D341Med (cell line): ENCODE data around the gene KIF2C.
"Not testable (repeated sequence)": the region's sequence is repeated elsewhere in the genome, so short reads cannot be mapped to it uniquely, and the experiment has no call there.

Experiments used
- DNase-seq: peaks from one replicate; pipeline ENCODE4 v3.0.0; 2012; ENCODE audit warnings: low spot score

KIF2C gene

DNA sequence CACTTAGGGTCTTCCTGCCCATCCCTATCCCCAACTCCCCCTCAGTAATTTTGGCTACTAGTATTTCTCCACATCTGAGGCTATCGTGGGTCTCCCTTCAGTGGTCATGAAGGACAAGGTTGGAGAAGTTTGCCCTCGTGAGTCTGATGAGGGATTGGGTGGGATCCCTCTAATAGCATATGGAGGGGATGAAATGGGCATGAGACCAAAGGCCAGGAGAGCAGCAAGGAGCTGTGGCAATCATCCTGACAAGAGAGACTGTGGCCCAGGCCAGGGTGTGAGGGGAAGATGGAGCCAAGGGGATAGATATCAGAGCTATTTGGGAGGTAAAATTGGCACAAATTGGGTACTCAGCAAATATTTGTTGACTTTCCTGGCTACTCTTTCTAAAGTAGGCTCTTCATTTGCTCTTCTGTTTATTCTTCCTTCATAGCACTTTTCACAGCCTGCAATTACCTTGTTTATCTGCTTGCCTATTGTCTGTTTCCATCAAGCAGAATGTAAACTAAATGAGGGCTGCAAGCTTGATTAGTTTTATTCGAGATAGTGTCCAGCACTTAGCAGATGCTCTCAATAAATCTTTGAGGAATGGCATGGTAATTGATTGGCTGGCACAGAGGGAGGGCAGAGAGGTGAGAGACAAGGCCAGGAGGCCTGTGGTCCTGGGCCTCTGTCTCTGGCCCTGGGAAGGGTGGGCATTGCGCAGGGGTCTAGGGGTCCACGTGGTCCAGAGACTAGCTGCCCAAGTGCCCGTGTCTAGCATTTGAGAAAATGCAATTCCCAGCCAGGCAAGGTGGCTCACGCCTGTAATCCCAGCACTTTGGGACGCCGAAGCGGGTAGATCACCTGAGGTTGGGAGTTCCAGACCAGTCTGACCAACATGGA lies 59.1 kb downstream of the KIF2C start:
- no peak for DNase-seq

DNA sequence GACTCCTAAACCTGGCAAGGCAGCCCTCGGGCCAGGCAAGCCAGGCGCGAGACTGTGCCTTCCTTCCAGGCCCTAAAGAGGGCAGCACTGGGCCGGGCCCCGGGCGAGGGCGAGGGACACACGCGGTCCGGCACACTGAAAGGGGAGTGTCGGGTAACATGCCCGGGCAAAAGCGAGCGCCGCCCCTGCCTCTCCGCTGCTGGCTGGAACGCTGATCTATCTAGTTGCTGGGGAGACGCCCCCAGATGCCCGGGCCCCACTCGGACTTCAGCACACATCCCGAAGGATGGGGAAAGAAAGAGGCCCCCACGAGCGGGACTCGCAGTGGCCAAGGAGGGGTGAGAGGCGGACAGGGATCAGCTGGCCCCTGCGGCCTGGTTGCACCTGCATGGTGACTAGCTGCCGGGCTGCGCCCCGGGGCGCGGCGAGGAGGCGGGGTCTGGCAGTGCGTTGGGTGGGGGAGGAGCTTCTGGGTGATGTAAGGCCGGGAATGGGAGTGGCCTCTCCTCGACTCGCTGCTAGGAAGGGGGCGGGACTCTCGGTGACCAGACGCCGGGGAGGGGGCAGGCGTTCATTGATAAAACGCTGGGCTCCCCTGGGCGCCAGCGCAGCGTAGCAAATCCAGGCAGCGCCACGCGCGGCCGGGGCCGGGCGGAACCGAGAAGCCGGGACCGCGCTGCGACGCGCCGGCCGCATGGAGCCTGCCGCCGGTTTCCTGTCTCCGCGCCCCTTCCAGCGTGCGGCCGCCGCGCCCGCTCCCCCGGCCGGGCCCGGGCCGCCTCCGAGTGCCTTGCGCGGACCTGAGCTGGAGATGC lies 60.3 kb downstream of the KIF2C start, which contains the start of gene PLK3:
Gene PLK3 (plus strand): TSS at position 608 of the 815 bp plus-strand sequence. CDS start 87 bp downstream, at position 695.
- peak; percentile 94 for DNase-seq

DNA sequence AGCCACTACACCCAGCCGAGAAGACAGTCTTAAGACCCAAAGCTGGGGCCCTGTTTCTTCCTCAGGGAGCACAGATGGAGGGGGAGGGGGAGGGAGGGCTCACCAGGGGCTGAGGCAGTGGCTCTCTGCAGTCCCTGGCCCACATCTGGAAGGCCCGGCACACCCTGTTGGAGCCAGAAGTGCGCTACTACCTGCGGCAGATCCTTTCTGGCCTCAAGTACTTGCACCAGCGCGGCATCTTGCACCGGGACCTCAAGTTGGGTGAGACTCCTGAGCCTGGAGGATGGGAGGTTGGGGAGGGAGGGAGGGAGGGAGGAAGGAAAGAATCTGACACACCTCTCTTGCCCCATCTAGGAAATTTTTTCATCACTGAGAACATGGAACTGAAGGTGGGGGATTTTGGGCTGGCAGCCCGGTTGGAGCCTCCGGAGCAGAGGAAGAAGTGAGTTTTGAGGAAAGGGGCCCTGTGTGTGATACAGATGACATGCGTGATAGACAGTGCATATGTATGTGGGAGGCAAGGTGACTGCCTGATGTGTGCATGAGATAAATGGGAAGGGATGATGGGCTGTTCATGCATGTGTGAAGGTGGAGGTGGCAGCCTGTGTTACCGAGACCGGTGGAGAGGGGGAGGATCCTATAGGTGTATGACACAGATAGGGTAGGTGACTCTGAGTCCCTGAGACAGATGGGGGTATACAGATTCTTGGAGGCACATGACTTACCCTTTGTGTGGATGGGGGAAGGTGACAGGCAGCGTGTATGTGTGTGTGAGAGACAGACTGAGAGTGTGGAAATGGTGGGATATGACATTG lies 62.1 kb downstream of the KIF2C start:
- DNase-seq: no peak

DNA sequence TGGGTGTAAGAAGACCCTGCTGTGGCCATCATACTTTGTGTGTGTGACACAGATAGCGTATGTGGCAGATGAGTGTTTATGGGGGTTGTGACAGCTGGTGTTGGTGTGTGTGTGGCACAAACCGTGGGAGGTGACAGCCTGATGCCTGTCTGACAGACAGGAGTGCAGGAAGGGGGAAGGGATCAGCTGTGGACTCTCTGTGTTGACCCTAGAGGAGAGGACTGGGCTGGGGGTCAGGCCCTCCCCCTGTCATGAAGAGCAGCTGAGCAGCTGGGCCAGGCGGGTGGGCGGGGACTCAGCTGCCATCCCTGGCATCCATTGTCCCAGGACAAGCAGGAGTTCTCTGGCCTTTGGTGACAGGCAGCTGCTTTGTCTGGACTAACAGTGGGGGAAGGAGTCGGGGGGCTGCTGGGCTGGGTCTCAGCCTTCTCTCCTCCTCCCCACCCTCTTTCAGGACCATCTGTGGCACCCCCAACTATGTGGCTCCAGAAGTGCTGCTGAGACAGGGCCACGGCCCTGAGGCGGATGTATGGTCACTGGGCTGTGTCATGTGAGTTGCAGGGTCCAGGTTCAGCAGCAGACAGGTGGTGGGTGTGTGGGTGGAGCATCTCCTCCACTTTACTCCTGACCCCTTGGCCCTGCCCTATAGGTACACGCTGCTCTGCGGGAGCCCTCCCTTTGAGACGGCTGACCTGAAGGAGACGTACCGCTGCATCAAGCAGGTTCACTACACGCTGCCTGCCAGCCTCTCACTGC lies 62.8 kb downstream of the KIF2C start:
- no peak for DNase-seq

DNA sequence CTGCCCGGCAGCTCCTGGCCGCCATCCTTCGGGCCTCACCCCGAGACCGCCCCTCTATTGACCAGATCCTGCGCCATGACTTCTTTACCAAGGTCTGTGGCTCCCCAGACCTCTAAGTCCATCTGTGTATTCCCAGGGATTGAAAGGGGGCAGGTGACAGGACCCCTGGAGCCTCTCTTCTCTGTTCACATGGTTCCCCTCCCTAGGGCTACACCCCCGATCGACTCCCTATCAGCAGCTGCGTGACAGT lies 63.4 kb downstream of the KIF2C start:
- no peak for DNase-seq

DNA sequence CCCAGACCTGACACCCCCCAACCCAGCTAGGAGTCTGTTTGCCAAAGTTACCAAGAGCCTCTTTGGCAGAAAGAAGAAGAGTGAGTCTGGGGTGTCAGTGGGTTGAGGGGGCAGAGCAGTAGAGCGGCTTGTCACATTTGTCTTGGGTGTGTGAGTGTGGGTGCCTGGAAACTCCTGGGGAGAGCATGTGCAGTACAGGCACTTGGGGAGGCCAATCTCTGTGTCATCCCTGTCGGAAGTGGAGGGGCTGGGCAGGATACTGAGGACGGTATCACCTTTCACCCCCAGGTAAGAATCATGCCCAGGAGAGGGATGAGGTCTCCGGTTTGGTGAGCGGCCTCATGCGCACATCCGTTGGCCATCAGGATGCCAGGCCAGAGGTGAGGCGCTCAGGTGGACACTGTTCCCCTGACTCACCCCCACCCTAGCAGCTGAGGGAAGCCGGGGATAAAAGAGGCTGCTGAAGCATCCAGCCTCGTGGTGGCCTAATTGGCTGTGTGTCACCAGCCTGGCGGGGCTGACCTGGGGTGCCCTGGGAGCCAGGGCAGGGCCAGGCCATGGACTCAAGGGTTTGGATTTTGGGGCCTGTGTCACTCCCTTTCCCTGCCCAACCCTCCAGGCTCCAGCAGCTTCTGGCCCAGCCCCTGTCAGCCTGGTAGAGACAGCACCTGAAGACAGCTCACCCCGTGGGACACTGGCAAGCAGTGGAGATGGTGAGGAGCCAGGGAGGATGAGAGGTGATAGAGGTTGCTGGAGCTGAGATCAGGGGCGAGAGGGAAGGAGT lies 63.9 kb downstream of the KIF2C start:
- DNase-seq: no peak

DNA sequence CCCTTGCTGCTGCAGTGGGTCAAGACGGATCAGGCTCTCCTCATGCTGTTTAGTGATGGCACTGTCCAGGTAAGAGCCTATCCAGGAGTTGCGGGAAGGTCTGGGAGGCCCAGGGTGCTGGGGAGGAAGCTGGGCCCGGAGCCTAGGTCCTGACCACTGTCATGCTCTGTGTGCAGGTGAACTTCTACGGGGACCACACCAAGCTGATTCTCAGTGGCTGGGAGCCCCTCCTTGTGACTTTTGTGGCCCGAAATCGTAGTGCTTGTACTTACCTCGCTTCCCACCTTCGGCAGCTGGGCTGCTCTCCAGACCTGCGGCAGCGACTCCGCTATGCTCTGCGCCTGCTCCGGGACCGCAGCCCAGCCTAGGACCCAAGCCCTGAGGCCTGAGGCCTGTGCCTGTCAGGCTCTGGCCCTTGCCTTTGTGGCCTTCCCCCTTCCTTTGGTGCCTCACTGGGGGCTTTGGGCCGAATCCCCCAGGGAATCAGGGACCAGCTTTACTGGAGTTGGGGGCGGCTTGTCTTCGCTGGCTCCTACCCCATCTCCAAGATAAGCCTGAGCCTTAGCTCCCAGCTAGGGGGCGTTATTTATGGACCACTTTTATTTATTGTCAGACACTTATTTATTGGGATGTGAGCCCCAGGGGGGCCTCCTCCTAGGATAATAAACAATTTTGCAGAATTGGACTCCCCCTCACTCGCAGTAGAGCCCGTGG lies 65.8 kb downstream of the KIF2C start:
- DNase-seq: no peak

DNA sequence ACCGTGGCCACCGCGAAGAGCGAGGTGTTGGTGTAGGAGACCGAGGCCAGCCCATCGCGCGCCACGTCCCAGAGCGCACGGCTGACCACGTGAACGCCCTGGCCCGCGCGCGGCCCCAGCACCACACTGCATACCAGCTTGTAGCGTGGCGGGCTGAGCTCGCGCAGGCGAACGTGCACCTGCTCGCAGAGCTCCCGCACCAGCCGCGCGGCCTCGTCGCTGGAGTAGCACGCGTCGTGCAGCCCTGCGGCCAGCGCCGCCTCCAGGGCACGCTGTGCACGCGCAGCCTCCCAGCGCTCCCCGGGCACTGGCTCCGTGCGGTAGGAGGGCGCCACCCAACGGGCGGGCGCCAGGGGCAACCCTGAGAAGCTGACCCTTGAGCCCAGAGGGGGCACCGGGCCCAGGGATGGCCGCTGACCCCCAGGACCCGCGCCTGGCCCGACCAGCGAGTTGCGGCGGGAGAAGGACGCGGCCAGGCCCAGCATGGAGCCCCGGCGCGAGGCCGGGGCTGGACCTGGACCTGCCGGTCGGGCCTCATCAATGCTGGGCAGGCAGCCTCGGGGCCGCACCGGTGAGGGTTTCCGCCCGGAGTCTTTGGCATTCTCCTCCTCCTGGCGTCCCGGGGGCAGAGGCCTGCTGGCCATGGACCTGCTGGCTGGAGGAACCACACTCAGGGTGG lies 66.5 kb downstream of the KIF2C start:
- DNase-seq: no peak

DNA sequence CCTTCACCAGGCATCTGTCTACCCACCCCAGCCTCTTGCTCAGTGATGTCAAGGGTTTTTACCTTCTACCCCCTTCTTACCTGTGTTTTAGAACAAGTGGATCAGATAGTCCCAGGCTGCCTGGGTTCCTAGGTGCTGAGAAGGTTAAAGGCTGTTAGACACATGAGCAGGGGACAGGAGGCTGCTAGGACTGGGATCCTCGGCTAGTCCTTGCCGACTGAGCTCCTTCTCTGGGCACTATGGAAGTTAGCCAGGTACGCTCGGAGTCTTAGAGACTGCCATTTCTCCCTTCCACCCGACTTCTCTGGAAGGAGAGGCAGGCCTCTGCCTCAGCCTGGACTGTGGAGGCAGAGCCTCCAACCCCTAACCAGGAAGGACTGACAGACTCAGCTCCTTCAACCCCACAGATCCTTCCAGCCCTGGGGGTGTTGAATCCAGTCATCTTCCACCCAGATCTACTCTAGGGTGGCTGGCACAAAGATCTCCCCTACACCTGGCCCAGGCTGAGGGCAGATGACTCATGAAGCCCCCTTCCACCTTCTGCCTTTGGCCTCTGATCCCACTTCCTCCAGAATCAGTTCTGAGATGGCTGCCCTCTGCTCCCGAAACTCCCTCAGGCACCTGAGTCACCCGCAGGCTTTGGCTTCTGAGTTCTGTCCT lies 67.2 kb downstream of the KIF2C start, which contains the start of gene DYNLT4:
Gene DYNLT4 (minus strand): TSS at position 648 of the 660 bp plus-strand sequence. CDS start 683 bp downstream, outside the sequence.
- DNase-seq: no peak

DNA sequence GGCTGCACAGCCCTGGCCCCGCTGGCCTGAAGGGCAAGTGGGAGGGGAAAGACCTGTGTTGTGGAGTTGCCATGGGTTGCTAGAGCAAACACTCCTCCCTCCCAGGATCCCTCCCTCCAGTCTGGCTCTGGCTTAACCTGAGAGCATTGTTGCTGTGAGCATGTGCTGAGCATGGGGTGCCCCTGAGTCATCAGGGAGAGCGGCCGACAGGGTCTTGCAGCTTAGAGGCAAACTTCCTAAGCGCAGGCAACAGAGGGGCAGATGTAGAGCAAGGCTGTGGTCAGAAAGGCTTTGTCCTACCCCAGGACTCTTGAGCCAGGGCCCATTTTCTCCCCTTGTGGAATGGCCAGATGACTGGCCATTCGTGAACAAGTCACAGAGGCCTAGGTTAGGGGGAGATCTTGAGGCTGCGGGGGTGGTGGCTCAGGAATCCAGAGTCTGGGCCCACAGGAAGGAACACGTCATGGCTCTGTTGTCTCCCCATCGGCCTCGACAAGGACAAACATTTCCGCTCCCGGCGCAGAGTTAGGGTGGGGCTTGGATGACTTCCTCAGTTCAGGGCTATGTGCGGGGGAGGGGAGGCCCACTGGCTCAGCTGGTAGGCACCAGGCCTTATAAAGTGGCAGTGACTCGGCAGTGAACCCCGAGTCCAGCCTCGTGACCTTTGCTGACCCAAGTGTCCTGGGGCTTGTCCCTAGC lies 67.9 kb downstream of the KIF2C start:
- no peak for DNase-seq

DNA sequence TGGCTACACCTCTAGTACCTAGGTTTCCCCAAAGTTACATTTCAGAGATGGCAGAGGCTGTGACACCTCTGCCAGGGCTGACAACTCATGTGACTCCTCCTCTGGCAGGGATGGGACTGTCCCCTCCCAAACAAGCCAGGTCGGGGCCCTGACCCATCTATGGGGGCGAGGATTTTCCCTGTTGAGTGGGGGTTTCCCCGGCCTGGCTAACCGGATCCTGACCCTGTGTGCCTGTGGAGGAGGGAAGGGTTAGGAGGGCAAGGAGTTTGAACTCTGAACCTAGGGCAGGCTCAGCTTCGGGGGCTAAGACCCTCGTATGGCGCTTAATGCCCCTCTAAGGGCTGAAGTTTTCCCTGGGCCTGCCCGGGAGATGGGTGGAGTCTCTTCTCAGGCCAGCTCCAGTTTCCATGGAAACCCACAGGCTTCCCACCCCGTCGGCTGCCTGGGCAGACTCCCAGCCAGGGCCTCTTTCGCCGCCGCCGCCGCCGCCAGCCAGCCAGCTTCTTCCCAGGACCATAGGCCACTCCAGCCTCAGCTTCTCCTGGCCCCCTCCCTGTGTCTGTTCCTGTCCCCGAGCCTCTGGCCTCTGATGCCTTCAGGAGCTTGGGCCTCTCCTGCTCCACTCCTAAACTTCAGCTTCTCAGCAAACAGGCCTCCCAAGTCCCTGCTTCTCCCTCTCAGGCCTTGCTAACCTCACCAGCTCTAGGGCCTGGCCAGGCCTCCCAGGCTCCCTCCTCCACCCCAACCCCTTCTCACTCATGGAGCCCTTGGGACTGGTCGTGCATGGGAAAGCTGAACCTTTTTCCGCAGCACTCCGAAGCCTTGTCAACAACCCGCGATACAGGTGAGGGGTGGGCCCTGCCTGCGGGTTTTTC lies 68.7 kb downstream of the KIF2C start, which contains the start of gene BTBD19:
Gene BTBD19 (plus strand): TSS at position 461 of the 875 bp plus-strand sequence. CDS start 298 bp downstream, at position 759.
- no peak for DNase-seq

DNA sequence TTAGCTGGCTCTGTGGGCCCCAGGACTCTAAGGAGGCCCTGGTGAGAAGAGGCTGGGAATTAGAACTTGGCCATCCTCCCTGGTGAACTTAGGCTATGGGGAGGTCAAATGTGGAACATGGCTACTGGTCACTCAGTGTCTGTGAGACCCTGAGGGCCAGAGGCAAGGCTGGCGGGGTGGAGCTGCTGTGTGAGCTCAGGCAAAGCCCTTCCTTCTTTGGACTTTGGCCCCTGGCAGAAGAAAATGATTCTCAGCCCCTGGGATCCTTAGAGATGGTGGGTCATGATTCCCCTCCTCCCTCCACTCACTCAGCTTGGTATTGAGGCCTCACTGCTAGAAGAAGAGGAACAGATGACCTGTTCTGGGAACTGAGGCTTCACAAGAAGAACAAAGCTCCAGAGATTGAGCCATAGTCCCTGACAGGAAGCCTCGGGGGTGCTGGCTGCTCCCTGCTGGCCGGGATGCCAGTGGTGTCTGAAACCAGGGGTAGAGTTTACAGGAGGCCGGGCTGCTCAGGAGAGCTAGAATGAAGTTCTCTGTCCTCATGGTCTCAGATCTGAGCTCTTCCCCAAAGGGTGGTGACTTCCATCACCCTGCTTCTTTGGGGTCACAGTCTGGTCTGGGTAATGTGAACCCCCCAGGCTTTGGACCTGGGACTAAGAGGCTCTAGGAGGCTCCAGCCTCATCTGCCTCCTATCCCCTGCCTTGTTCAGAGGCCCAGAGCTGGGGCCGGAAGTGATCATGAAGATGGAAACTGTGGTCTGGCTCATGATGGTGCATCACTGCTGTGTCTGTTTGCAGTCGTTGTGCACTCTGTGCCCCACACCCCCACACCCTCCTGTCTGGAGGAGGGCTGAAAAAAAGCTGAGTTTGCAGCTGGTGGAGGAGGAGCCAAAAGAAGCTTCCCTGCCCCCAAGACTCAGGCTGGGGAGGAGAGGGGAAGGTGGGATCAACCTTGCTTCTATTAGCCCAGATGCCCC lies 69.6 kb downstream of the KIF2C start:
- no peak for DNase-seq

DNA sequence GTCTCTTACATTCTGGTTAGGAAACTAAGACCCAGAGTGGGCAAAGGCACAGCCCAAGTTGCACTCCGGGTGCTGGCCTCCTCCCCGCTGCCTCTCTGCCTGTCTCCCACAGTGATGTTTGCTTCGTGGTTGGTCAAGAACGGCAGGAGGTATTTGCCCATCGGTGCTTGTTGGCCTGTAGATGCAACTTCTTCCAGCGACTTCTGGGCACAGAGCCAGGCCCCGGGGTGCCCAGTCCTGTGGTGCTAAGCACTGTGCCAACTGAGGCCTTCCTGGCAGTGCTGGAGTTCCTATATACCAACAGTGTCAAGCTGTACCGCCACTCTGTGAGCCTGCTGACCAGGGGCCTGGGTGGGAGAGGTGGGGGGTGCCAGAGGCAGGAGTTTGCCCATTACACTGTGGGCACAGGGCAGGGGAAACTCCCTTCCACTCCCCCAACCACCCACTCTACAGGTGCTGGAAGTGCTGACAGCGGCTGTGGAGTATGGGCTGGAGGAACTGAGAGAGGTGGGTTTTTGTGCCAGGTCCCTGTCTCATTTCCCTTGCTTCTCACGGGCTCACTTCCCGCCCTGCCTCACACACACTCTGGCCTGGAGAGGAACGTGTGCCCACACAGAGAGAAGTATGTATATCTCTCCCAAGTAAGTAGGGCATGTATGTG lies 70.6 kb downstream of the KIF2C start:
- no peak for DNase-seq

DNA sequence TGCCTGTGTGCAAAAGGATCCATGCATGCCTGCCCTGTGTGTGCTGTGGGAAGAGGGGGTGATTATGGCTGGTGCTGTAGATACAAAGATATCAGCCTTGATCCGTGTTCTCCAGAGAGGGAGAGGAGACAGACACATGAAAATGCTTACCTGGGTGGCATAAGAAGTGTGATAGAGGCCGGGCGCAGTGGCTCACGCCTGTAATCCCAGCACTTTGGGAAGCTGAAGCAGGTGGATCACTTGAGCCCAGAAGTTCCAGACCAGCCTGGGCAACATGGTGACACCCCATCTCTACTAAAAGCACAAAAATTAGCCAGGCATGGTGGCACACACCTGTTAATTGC lies 71.1 kb downstream of the KIF2C start:
- DNase-seq: not testable (repeated sequence)

DNA sequence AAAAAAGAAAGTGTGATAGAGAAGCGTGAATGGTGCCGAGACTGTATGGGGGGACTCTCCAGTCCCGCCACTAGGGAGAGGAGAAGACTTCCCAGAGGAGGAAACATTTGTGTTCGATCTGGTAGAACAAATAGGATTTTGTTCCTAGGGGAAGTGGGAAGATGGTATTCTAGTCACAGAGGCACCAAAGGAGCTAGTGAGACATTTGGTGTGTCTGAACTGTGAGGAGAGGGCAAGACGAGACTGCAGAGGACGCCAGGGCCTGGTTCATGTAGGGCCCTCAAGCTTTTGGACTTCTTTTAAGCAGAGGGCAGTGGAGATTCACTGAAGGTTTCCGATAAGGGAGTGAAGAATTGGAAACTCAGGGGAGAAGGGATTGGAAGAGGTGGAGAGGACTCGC lies 71.6 kb downstream of the KIF2C start:
- no peak for DNase-seq
